ENCODE data around the gene MINDY4.

The MINDY4 gene

DNA sequence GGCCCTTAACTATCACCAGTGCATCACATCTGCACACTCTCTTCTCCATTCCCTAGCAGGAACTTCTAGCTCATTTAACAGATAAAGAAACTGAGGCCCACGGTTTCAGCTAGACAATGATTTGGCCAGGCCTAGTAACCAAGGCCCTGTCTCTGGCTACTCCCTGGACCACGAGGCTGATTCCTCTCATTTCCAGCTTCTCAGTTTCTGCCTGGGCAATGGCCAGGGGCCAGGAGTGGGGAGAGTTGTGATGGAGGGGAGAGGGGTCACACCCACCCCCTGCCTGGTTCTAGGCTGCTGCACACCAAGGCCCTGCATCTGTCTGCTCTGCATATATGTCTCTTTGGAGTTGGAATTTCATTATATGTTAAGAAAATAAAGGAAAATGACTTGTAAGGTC lies 153.9 kb downstream of the MINDY4 start:
- TF ChIP-seq, protein P1, sequence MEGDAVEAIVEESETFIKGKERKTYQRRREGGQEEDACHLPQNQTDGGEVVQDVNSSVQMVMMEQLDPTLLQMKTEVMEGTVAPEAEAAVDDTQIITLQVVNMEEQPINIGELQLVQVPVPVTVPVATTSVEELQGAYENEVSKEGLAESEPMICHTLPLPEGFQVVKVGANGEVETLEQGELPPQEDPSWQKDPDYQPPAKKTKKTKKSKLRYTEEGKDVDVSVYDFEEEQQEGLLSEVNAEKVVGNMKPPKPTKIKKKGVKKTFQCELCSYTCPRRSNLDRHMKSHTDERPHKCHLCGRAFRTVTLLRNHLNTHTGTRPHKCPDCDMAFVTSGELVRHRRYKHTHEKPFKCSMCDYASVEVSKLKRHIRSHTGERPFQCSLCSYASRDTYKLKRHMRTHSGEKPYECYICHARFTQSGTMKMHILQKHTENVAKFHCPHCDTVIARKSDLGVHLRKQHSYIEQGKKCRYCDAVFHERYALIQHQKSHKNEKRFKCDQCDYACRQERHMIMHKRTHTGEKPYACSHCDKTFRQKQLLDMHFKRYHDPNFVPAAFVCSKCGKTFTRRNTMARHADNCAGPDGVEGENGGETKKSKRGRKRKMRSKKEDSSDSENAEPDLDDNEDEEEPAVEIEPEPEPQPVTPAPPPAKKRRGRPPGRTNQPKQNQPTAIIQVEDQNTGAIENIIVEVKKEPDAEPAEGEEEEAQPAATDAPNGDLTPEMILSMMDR (IDR thresholded peaks at IDR 0.05; ENCODE audit: low read depth, low read length) = no peak
- H3K4me3 ChIP-seq (ENCODE audit: low read depth, low read length) = no peak overlapping the region
- peaks cover 5% of the 10 kb centered on the region for H3K9me3 ChIP-seq (ENCODE audit: severe bottlenecking)
- H3K36me3 ChIP-seq = no peaks in the 10 kb centered on the region
- no peaks in the 10 kb centered on the region for H3K27me3 ChIP-seq (ENCODE audit: insufficient read depth, low read depth, severe bottlenecking)
- DNase-seq = no peak
- H3K27ac ChIP-seq = no peak overlapping the region

DNA sequence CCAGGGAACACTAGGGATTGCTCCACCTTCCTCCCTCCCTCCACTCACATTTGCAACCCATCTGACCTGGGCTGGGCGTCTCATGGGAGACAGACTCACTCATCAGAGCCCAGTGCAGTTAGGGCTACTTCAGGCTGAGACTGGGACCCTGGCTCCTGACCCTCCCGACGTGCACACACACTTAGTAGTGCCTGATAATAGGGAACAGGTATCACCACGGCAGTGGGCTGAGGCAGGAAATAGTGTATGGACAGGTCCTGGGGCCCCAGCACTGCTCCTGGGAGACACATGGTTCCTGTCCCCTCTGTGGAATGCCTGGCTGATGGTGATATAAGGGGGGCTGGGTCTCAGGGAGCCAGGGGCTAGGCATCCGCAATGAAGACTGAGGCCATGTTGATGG lies 154.7 kb downstream of the MINDY4 start:
- H3K27me3 ChIP-seq (ENCODE audit: insufficient read depth, low read depth, severe bottlenecking) = no peaks in the 10 kb centered on the region
- no peak for DNase-seq
- H3K4me3 ChIP-seq (ENCODE audit: low read depth, low read length) = no peak overlapping the region
- no peak overlapping the region for H3K27ac ChIP-seq
- H3K36me3 ChIP-seq = no peaks in the 10 kb centered on the region
- TF ChIP-seq, protein P1 (IDR thresholded peaks at IDR 0.05; ENCODE audit: low read depth, low read length) = no peak
- H3K9me3 ChIP-seq (ENCODE audit: severe bottlenecking) = peaks cover 5% of the 10 kb centered on the region

DNA sequence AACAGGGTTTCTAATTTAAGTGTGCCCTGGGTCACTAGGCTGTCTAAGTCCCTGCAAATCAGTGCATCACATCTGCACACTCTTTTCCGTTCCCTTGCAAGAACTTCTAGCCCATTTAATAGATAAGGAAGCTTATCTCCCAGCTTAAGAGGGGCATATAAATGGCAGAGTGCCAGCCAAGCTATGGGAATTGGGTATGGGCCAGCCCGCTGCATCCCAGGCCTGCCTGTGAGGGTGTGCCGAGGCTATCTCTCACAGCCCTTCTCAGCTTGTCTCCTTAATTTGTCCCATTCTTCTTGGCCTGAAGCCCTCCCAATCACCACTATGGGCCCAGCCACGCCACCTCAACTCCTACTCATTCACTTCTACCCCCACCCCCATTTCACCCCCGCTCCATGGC lies 155.1 kb downstream of the MINDY4 start:
- Histone ChIP-seq H3K27me3 (ENCODE audit: insufficient read depth, low read depth, severe bottlenecking) (no peaks in the 10 kb centered on the region), H3K27ac (no peak overlapping the region), H3K4me3 (ENCODE audit: low read depth, low read length) (no peak overlapping the region), H3K36me3 (no peaks in the 10 kb centered on the region), H3K9me3 (ENCODE audit: severe bottlenecking) (peaks cover 5% of the 10 kb centered on the region)
- TF ChIP-seq, protein P1 (IDR thresholded peaks at IDR 0.05; ENCODE audit: low read depth, low read length) = no peak
- DNase-seq = no peak

- TF ChIP-seq, protein P1 (IDR thresholded peaks at IDR 0.05; ENCODE audit: low read depth, low read length) = no peak
- no peak for DNase-seq
- Histone ChIP-seq H3K36me3 (no peaks in the 10 kb centered on the region), H3K27me3 (ENCODE audit: insufficient read depth, low read depth, severe bottlenecking) (no peaks in the 10 kb centered on the region), H3K9me3 (ENCODE audit: severe bottlenecking) (peaks cover 5% of the 10 kb centered on the region), H3K4me3 (ENCODE audit: low read depth, low read length) (no peak overlapping the region), H3K27ac (no peak overlapping the region)
Measured at GRCh38 chr7:30927040-30927439, 155.8 kb downstream of the MINDY4 start.

DNA sequence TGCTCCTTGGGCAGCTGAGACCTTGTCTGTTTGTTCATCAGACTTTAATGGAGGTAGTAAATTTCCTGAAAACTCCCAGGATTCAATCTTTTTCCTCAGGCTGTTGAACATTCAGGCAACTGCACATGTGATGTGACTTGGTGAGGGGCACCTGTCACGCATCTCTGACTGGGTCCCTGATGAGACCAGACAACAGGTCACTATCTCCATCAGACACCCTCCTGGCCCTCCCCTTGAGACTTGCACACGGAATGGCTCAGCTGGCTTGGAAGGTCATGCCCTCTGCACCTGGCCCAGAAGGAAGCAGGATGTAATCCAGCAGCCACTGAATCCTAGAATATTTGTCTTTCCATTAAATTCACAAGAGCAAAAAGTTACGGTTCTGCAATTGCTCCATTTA lies 156.3 kb downstream of the MINDY4 start:
- Histone ChIP-seq H3K4me3 (ENCODE audit: low read depth, low read length) (no peak overlapping the region), H3K36me3 (no peaks in the 10 kb centered on the region), H3K27me3 (ENCODE audit: insufficient read depth, low read depth, severe bottlenecking) (no peaks in the 10 kb centered on the region), H3K9me3 (ENCODE audit: severe bottlenecking) (peaks cover 5% of the 10 kb centered on the region), H3K27ac (no peak overlapping the region)
- TF ChIP-seq, protein P1 (IDR thresholded peaks at IDR 0.05; ENCODE audit: low read depth, low read length) = no peak
- DNase-seq = no peak

GRCh38 chr7:30928254-30928872 lies 157.1 kb downstream of the MINDY4 start:
- no peak for DNase-seq
- no peaks in the 10 kb centered on the region for H3K36me3 ChIP-seq
- no peak overlapping the region for H3K27ac ChIP-seq
- H3K9me3 ChIP-seq (ENCODE audit: severe bottlenecking) = peaks cover 5% of the 10 kb centered on the region
- TF ChIP-seq, protein P1 (IDR thresholded peaks at IDR 0.05; ENCODE audit: low read depth, low read length) = no peak
- H3K4me3 ChIP-seq (ENCODE audit: low read depth, low read length) = no peak overlapping the region
- H3K27me3 ChIP-seq (ENCODE audit: insufficient read depth, low read depth, severe bottlenecking) = no peaks in the 10 kb centered on the region
